GM04504 (cell line): Measurements from ENCODE around the gene SPR.

Experiments used
- DNase-seq: peaks from one replicate; pipeline ENCODE4 v3.0.0-alpha.2; 2012; ENCODE audit warnings: low read depth

Gene SPR

GRCh38 chr2:72932045-72932740 is 45.0 kb downstream of the SPR start:
- no peak for DNase-seq

- DNase-seq = no peak
These were observed 45.6 kb downstream of the SPR start for GRCh38 chr2:72932805-72933204.

- DNase-seq = no peak
These were observed 46.0 kb downstream of the SPR start for GRCh38 chr2:72933207-72933606.

- DNase-seq = no peak
These were observed 46.5 kb downstream of the SPR start for GRCh38 chr2:72933646-72934151.

- DNase-seq = no peak
These were observed 47.7 kb downstream of the SPR start for GRCh38 chr2:72934683-72935610.

GRCh38 chr2:72935611-72935957 is 48.4 kb downstream of the SPR start:
- DNase-seq = no peak

GRCh38 chr2:72936660-72937355 is 49.6 kb downstream of the SPR start:
- no peak for DNase-seq

GRCh38 chr2:72937356-72937669 is 50.1 kb downstream of the SPR start:
- DNase-seq = no peak

GRCh38 chr2:72938455-72938854 is 51.2 kb downstream of the SPR start:
- DNase-seq = no peak

- DNase-seq = no peak
These were observed 53.2 kb downstream of the SPR start for GRCh38 chr2:72940361-72940760.

- DNase-seq = no peak
These were observed 53.6 kb downstream of the SPR start for GRCh38 chr2:72940786-72941185.
